ENCODE data around the gene UBE2I.

DNA sequence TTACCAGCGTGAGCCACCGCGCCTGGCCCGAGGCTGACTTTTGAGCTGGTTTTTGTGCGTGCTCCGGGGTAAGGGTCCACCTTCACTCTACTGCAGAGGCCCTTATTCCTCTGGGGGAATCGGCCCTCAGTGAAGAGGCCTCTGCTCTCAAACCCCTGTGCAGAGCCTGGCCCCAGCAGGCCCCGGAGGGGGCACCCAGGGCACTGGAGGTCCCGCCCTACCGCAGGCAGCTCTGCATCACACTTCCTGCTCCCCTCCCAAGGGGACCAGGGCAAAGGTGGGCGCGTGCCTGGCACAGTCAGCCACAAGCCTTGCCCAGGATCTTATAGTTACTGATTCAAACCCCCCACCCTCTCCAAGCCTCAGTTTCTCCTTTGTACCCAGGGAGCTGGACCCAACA, 3.6 kb upstream of the UBE2I start:
- no peak for TF ChIP-seq CTCF (IDR thresholded peaks at IDR 0.05; ENCODE audit: low read length)
- no peak for TF ChIP-seq EZH2 (IDR thresholded peaks at IDR 0.05; ENCODE audit: borderline replicate concordance, low read length)

Data from OCI-LY1 (cell line).